Femur (tissue), 1 donor: ENCODE measurements around the gene TRAP1.
"Not testable (repeated sequence)": the region's sequence is repeated elsewhere in the genome, so short reads cannot be mapped to it uniquely, and the experiment has no call there.

Experiments used
- DNase-seq: peaks from one replicate; pipeline ENCODE4 v3.0.0-alpha.2; 2017

The TRAP1 gene

DNA sequence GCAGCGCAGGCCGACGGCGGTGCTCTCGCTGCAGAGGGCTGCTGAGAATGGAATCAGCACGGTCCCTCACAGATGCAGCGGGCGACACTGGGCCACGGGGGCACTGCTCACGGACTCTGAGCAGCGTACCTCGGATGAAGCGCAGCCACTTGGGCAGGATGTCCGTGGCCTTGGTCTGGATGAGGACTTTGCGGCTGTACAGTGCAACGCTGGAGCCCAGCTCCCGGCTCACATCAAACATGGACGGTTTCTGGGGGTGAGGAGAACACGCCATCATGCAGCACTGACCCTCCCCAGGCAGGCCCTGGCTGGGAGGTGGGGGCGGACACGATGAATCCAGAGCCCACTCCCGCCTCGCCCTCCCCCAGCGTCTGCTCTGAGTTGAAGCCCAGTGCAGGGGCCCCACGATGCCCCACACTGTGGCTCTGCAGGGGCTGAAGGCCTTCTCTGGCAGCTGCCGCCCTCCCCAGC, 44.7 kb downstream of the TRAP1 start:
- no peak for DNase-seq

DNA sequence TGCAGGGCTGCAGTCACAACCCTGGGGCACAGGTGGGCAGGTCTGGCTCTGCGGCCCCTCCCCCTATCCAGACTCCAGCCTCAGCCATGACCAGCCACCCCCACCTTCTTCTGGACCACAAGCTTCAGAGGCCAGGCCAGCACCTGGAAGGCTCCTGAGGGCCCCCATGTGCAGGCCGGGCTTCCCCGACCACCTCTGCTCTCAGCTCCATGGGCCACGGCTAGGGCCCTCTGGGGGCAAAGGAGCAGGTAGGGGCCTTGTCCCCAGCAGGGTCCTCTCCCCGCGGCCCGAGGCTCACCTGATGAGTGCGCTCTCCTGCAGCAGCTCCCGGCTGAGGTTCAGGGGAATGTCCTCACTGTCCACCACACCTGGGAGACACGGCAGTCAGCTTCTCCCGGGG, 45.9 kb downstream of the TRAP1 start:
- DNase-seq = no peak

GRCh38 chr16:3670711-3671110, 46.6 kb downstream of the TRAP1 start:
- no peak for DNase-seq

DNA sequence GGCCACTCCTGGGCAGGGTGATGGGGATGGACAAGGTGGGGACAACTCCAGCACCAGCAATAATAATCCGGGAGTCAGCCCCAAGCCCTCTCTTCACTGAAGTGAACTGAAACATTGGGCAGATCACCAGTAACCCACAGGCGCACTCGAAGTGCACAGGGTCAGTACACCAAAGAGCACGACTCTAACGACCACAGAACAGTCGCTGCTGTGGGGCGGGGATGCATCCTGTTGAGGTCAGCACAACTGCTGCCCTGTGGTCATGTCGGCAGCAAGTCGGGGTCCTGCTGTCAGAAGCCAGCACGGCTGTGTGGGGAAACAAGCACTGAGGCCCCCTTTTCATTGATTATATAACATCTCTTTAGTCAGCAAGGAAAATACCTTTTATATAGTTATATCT, 48.2 kb downstream of the TRAP1 start:
- DNase-seq = no peak

DNA sequence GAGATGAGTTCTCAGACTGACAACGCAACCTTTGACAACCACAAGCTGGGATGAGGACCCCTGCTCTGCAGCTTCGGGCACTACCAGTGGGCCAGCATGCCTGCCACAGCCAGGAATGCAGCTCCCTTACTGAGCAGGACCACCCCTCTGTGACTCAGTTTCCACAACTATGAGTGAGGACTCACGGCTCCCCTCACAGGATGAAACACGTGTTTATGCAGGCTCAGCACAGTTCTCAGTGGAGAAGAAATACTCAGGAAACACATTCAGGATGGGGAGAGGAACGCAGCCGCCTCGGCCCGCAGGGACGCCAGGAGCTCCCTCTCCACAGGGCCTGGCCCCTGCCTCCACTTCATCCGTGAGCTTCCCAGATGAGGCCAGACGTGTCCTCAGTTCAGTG, 48.7 kb downstream of the TRAP1 start:
- no peak for DNase-seq

- DNase-seq = no peak
These were observed 51.8 kb downstream of the TRAP1 start for GRCh38 chr16:3665508-3665907.

GRCh38 chr16:3664187-3664896, 53.0 kb downstream of the TRAP1 start:
- DNase-seq = no peak

DNA sequence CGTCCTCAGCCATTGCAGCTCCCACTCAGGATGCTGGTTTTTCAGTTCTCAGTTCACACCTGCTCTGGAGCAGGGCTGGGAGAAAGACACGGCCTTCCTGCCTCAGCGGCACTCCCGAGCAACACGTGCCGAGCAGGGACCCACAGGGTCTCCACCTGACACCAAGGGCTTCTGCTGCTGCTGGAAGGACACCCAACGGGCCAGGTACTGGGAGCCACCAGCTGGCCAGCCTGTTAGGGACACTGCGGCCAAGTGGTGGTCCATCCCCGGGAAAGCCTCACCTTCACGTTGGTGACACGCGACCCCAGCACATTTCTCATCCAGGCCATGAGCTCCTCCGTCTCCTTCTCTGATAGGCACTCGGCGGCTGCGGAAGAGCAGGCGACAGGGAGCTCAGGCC, 54.7 kb downstream of the TRAP1 start:
- no peak for DNase-seq

- DNase-seq = no peak
These were observed 55.4 kb downstream of the TRAP1 start for GRCh38 chr16:3661922-3662321.

DNA sequence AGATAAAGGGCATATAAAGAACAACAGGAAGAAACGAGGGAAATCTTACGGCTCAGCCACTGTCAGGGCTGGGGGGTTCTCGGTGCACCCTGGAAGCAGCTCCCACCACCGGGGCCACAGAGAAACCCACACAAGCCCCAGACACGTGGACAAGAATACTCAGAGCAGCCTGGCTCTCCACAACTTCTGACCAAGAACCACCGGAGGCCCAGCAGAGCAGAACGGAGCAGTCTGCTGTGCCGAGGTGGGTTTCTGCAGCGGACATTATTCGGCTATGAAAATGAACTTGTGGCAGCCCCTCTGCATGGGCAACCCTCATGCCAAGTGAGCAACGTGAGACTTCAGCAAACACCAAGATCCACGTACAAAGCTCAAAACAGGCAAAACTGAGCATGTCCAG, 56.0 kb downstream of the TRAP1 start:
- no peak for DNase-seq

- DNase-seq = peak; percentile 16
These were observed 58.1 kb downstream of the TRAP1 start for GRCh38 chr16:3659251-3659650.

GRCh38 chr16:3656491-3657468, 60.5 kb downstream of the TRAP1 start:
- DNase-seq = peak; percentile 18

DNA sequence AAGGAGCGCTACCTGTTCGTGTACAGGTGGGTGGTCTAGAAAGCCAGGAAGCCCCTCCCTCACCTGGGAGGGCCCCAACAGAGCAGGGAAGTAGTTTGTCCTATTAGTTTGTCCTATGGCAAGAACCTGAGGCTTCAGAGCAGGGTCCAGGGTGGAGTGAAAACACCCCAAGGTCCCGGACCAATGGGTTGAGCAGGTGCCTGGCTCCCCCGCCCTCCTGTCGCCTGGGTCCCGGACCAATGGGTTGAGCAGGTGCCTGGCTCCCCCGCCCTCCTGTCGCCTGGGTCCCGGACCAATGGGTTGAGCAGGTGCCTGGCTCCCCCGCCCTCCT, 61.2 kb downstream of the TRAP1 start:
- DNase-seq = not testable (repeated sequence)

DNA sequence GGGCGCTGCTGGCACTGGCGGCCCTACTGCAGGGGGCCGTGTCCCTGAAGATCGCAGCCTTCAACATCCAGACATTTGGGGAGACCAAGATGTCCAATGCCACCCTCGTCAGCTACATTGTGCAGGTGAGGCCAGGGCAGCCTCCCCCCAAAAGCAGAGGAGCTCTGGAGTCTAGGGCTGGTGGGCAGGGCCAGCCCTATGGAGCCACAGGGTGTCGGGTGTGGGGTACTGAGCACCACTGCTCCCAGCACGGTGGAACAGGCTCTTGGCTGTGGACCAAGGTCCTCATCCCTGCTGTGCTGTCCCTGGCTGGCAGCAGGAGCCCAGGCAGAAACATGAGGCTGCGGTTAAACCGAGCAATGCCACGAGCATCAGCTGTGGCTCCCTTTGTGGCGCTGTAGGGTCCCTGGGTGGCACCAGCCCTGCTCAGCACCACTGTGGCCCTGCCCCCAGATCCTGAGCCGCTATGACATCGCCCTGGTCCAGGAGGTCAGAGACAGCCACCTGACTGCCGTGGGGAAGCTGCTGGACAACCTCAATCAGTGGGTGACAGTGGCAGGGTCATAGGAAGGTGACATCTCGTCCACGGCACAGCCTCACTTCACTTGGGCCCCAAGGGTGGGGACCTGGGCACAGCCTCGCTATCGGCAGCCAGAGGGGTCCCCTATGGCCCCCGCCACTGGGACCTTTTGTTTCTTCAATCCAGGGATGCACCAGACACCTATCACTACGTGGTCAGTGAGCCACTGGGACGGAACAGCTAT, 61.7 kb downstream of the TRAP1 start:
- peak; percentile 17 for DNase-seq

GRCh38 chr16:3655030-3655395, 62.3 kb downstream of the TRAP1 start:
- peak; percentile 15 for DNase-seq

DNA sequence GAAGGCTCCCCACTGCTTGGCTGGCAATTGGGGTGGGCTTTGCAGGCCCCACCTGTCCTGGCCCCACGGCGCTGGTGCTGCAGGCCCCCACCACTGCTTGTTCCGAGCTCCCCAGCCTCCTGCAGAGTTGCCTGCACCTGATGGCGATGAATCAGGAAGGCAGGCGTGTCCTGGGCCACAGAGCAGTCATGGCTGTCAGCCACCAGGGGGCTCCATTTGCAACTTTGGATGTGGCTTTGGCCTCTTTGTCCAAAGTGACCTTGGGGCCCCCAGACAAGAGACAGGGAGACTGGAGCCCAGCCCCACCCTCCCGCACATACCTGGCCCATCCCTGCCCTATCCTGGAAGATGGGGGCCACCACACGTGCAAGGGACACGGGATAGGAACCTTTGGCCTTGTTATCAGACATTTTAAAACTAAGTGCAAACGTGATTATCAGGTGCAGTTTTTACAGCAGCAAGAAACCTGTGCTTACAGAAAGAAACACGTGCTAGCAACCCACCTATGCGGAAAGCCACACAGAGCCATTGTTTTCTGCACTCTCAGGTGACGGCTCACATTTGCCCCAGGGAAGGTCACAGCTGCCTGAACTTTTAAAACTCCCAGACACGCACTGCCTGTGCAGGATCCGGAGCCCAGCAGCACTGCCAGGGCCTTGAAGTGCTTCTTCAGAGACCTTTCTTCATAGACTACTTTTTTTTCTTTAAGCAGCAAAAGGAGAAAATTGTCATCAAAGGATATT, 62.9 kb downstream of the TRAP1 start, which contains the start of gene DNASE1:
TSS of gene DNASE1 (plus strand) at position 443 of the 743 bp plus-strand sequence. CDS start 683 bp downstream, outside the sequence.
- peak; percentile 60 for DNase-seq

DNA sequence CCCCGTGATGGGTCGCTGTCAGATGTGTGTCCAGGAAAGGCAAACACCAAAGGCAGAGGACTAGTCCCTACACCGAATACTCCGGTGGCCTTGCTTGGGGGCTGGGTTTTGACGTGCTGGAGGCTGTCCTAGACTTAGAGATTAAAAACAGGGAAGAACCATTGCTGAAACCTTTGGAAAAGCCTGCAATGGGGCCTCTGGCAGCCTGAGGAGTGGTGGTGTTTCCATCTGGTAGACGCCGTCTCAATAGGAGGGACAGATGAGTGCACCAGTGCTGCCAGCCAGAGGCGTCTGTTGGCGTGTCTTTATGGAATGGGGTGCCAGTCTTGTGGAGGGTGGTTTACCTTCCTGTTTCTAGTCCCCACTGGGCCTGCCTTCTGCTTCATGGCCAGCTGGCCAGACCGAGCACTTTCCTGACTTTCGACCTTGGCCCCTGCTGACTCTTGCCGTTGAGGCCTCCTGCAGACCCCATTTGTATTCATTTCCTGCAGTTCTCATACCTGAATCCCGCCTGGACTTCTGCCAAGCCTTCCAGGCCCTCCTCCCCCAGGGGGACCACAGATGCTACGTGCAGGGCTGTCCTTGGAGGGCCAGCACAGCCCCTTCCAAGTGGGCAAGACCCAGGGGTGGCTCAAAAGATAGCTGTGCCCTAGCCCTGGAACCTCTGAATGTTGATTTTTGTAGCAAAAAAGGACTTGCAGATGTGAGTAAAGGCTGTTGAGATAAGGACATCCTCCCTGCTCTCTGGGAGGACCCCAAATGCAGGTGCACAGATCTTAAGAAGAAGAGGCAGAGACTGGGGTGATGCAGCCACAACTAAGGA, 64.7 kb downstream of the TRAP1 start:
- peak; percentile 17 for DNase-seq

GRCh38 chr16:3651461-3652372, 65.6 kb downstream of the TRAP1 start:
- peak; percentile 8 for DNase-seq

DNA sequence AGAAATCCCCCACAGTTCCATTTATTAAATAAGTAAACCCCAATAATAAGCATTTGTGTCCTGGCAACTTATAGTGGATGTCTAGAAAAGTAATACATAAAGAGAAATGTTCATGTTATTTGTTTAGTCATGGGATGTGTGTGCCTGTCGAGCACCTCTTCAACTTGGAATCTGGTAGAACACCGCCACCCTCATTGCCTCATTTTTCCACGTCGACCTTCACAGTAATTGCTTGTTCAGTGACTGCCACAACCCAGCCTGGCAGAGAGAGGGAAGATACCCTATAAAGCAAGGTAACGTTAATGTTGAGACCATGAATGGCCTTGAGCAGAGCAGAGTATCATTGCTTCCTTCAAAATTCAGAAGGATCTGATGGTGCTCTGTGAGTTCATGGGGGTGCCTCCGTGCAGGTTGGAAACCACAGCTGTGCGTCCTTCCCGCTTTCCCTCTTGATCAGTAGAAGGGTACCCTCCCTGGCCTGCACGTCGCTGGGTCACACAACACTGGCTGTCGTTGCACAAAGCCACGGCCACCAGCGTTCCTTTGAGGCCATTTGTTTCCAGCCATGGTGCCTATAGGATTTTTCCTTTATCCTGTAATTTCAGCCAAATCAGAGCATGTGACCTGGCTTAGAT, 66.6 kb downstream of the TRAP1 start:
- DNase-seq = no peak
